Measurements from ENCODE around the gene HDAC10. TPM values are rescaled to one million over a fixed set of nuclear protein-coding genes. Genes with fewer than 3 reads are reported as not detected.

Gene HDAC10
- total RNA-seq, 1 donor from 2014 or later = 11.3 TPM

GRCh38 chr22:50257041-50257440 is 6.0 kb upstream of the HDAC10 start:
- DNase-seq (ENCODE audit: low read depth in 2 of 2) = no peak

DNA sequence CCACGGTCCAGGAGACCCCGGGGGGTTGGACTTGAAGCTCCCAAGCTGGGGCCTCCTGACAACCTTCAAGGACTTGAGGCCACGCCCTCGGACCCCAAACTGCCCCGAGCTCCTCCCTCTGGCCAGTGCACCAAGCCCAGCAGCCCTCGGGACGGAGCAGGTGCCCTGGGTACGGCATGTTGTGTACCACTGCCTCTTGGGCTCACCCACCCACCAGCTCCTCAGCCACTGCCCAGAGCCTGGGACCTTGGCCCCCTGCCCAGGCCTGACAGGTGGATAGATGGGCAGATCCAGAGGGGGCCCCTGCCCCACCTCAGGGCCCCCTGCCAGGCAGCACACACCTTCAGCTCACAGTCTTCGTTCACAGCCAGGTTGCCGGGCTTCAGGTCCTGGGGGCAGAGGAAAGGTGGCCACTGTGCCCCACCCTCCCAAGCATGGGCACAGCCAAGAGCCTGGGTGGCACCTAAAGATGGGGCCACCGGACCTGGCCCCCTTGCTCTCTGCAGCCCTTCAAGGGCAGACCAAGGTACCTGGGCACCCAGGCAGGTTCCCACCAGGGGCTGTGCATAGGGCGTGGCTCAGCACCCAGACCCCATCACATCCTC is 5.3 kb upstream of the HDAC10 start:
- DNase-seq (ENCODE audit: low read depth in 2 of 2) = no peak

DNA sequence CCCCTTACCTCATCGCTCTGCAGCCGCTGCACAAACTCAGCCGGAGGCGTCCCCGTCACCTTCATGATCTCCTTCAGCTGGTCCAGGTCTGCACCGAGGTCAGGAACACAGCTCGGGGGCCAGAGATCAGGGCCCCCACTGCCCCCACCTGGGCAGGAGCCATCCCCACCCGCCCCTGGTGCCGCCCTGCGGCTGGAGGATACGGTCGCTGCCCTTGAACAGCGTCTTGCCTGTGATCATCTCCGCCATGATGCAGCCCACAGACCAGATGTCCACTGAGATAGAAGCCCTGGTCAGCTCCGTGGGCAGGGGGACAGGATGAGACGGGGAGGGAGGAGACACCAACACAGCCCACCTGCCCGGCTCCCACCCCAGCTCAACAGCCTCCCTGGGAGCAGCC is 4.5 kb upstream of the HDAC10 start:
- no peak for DNase-seq (ENCODE audit: low read depth in 2 of 2)

DNA sequence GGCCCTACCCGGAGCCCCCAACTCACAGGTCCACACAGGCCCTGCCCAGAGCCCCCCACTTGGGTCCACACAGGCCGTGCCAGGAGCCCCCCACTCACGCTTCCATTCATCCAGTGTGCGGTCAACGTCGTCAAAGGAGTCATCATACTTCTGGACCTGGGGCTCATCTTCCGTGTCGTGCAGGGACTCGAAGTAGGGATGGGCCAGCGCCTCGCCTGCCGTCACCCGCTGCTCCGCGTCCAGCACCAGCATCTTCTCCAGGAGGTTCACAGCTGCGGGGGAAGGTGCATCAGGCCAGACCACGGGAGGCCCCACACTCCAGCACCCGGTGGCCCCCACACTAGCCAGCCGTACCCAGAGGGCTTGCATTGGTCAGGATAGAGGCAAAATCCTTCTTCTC is 4.0 kb upstream of the HDAC10 start:
- DNase-seq (ENCODE audit: low read depth in 2 of 2) = no peak

DNA sequence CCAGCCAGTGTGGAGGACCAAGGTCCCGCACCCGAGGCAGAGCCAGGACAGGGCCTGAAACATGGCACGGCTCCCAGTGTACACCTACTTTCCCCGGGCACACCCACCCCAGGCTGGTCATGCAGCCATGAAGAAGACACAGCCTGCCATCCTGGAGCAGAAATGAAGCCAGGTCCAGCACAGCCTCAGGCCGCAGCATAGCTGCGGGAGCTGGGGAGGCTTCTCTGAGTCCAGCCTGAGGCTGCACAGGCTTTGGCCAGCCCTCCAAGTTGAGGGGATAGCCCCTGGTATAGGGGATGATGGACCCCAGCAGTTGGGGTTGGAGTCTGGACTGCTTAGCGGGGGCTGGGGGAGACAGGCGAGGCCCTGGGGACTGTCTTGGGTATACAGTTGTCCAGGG is 2.9 kb upstream of the HDAC10 start:
- DNase-seq (ENCODE audit: low read depth in 2 of 2) = no peak

DNA sequence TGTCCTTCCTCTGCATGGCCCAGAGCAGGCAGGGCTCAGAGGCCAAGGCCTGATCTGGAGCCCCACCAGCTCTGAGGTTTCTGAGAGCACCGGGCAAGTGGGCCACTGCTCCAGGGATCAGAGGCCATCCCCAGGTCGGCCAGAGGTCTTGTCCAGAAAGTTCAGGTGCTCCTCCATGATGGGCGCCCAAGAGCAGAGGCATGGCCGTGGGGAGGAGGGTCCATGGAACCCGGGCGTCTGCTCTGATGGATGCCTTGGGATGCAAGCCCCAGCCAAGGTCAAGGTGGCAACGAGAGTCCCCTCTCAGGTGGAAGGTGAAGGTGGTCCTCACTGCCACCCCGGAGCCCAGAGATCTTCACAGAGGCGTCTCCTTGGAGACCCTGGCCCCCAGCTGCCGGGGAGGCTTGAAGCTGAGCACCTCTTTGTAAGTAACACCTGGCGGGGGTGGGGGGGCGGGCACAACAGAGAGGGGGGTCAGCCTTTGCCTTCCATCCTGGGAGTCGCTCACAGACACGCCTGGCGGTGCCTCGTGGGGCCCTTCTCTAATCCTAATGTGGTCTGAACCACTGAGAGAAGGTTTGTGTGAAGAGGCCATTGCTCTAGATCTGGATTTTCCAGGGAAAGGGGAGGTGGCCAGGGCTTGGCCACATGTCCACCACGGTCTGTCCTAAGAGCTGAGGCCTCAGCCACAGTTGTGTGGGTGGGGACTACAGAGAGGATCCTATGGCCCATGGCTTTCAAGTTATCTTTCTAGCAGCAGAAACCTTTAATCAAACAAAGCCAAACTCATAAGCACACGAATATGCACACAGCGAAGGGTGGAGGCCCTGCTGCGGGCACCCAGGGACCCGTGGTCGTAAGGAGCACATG is 2.2 kb upstream of the HDAC10 start:
- DNase-seq (ENCODE audit: low read depth in 2 of 2) = no peak

DNA sequence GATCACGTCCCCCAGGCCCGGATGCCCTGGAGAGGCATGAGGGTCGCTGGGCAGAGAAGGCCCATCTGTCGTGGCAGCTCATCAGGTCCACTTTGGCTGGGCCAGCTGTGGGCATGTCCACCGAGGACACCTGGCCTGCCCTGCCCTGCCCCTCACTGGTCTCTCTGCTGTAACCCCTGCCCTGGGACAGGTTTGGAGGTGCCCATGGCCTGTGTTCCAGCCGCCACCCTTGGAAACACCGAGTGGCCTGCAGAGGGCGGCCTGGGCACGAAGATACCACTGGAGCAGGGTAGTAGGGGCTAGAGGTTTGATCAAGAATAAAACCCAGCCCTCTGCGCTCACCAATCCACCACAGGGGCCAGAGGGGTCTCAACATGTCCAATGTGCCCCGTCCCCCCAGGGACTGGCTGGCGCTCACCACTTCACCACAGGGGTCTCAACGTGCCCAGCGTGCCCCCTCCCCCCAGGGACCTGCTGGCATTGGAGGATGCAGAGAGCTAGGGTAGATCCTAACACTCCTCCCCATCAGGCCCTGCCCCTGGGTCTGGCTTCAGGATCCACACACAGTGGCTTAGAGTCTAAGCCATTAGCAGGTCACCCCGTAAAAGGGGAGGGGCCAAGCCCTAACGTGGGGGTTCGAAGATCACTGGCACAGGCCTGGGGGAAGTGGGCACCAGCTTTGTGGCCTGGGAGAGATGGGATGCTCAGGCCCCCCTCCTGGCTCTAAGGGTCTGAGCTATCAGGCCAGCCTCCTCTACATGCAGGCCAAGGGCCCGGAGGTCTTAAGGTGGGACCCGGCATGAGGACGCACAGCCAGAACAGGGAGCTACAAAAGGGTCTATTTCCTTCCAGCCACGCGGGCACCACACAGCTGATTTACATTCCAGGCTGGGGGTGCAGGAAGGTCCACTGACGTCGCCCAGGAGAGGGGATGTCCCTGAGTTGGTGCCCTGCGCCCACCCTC is 1.3 kb upstream of the HDAC10 start:
- DNase-seq (ENCODE audit: low read depth in 2 of 2) = peak; percentile 74 to 78

DNA sequence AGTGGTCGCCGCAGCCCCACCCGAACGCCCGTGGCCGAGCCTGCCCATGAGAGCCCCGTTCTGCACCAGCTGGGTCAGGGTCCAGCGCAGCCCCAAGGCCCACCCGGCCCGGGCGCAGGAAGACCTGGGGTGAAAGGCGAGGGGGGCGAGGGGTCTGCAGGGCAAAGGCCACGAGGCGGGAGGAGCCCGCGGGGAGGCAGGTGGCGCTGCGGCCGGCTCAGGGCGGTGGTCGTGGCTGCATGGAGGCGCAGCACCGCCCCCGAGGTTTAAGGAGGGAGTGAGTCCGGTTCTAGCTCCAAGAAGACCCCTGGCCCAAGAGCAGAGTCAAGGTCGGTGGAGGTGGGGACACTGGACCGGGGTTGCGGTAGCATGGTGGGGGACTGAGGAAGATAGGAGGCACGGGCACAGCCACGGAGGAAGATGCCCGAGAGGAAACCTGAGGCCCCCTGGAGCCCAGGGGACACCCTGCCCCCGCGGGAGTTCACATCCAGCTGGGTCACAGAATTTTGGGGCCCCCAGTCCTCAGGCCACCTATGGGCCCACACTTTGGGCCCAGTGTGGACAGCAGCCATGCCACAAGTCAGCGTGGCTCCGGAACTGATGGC is 514 bp upstream of the HDAC10 start:
- DNase-seq (ENCODE audit: low read depth in 2 of 2) = no peak

- DNase-seq (ENCODE audit: low read depth in 2 of 2) = no peak
Measured at GRCh38 chr22:50250249-50250554, 863 bp downstream of the HDAC10 start.

DNA sequence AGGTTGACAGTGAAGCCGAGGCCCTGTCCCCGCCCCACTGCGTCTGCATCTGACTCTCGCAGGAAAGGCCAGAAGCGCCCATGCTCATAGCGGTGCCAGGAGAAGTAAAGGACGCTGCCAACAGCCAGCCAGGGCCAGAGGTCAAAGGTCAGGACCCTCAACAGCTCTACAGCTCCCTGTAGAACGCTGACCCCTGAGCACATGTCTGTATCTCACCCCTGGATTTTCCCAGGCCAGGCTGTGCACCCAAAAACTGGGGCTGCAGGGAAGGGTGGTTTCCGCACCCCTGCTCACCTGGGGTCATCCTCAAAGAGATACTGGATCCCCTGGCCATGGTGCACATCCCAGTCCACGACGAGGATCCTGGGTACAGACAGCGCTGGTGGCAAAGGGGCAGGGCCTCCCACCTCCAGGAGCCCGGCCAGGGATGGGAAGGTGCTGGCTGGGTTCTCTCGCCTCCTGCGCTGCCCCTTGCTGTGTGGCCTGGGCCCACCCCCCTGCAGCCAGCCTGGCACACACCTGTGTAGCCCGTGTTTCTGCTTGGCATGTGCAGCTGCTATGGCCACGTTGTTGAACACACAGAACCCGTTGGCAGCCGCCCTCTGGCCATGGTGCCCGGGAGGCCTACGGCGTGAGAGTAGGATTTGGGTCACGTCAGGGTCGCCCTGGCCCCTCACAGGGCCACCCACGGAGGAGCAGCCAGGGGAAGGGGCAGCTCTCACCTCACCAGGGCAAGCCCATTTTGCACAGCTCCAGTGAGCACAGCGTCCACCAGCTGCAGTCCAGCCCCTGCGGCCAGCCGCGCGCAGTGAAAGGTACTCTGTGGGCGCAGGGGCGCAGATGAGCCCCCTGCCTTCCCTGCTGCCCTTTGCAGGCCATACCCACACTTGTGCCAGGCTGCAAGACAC is 1.5 kb downstream of the HDAC10 start:
- no peak for DNase-seq (ENCODE audit: low read depth in 2 of 2)

DNA sequence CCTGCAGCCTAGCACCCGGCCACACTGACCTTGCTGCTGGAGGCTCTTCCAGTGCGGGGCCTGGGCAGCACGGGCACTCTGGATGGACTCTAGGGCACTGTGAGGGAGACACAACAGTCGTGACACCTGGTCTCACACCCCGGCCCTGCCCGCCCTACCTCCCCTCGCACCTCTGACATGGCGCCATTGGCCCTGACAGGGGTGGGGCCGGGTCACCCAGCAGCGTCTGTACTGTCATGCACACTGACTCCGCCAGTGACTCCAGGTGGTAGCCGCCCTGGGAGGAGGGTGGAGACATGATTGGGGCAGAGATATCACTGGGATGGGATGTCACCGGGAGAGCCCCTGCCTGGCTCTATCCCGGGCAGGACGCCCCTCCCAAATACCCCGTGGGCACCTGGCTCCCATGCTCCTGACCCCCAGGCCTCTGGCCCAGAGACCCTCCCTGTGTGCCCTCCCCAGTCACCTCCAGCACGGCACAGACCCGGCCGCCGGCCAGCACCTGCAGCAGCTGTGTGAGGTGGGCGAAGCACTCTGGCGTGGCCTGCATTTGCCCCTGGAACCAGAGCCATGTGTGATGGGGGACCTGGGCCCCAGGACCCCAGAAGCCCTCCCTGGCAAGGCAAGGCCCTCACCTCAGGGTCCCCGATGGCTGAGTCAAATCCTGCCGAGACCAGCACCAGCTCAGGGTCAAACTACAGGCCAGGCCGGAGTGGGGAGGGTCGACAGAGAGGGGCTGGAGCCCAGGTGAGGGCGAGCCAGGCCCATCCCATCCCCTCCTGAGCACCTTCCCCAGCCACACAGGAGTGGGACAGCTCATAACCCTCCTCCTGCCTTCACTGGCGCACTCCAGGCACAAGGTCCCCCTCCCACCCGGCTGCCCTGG is 2.6 kb downstream of the HDAC10 start:
- DNase-seq (ENCODE audit: low read depth in 2 of 2) = no peak

DNA sequence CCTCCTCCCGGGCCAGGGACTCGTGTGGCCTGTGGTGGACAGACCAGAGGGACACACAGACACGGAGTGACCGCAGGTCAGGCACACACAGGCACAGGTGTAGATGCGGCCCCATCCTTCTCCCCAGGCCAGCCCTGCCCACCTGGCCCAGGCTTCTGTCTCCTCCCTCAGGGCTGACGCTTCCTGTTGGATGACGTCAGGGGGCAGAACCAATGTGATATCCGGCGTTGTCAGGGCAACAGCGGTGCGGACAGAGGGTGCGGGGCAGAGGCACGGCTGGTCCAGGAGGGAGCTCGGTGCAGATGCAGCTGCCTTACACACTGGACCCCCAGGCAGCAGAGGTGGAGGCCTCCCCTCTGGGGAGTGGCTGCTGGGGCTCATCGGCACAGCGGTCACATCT is 3.3 kb downstream of the HDAC10 start:
- DNase-seq (ENCODE audit: low read depth in 2 of 2) = peak; percentile 82 to 91

- DNase-seq (ENCODE audit: low read depth in 2 of 2) = no peak
Measured at GRCh38 chr22:50246242-50247175, 4.6 kb downstream of the HDAC10 start.

DNA sequence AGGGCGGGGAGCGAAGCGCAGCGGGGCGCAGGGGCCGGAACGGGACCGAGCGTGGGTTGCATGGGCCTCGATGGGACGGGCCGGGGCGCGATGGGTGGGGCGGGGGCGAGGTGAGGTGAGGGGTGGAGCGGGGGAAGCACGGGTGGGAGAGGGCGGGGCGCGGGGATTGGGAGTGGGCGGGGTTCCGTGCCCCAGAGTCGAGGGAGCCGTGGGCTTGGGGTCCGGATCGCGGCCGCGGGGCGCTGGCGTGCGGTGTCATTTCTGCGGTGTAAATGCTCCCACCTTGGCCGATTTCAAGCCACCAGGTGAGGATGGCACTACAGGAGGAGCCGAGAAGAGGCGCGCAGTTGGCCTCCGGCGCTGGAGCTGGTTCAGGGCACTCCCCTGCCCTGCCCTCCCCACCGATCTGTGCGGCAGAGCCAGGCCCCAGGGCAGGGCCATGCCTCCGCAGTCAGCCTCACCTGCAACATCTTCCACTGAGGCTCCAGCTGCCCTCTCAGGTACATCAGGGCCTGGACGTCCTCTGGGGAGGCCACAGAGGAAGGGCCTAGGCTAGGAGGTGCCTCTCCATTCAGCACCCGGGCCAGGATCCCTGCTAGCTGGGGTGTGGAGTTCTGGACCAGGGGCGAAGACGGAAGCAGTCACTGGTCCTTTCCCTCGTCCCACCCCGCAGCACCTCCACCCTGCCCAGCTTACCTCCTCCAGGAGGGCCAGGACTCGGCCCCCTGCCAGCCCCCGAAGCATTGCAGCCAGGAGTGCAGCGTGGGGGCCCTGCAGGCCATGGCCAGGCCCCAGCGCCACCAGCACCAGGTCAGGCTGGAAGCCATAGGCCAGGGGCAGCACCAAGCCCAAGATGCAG is 5.6 kb downstream of the HDAC10 start:
- no peak for DNase-seq (ENCODE audit: low read depth in 2 of 2)

GRCh38 chr22:50244420-50245213 is 6.4 kb downstream of the HDAC10 start, which contains the start of gene TUBGCP6:
Gene TUBGCP6, minus strand, starts transcription at chr22:50245023. Its CDS starts 564 bp downstream, at chr22:50244459.
- peak; percentile 94 to 97 for DNase-seq (ENCODE audit: low read depth in 2 of 2)

- DNase-seq (ENCODE audit: low read depth in 2 of 2) = peak in 1 of 2 donors; percentile 38
Measured at GRCh38 chr22:50243685-50244419, 7.2 kb downstream of the HDAC10 start.

All from lung microvascular endothelial cell (primary cell).